Measurements from ENCODE around the gene APIP.

Gene APIP

DNA sequence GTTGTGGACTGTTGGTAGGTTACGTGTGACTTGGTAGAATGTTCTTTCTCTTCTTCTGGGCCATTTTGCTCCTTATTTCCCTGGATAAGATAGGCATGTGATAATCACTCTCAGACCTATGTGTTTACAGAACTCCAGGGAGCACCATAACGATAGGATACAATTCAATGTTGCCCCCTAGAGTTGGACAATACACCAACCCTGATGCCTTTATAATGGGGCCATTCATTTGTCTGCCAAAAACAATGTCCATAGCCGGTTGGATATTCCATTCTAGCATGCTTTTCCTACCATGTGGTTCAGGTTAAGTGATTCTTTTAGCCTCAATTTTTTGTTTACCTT is 60.5 kb downstream of the APIP start:
- ChIA-PET CTCF (no interaction called here), POLR2A (no interaction called here)
- TF ChIP-seq FOXM1 (IDR thresholded peaks at IDR 0.05; ENCODE audit: borderline replicate concordance) (no peak), ELF4 (IDR thresholded peaks at IDR 0.05) (no peak), HDGF (IDR thresholded peaks at IDR 0.05; ENCODE audit: borderline replicate concordance) (no peak), FOXA1 (IDR thresholded peaks at IDR 0.05) (no peak), ARNT (IDR thresholded peaks at IDR 0.05) (no peak), BHLHE40 (IDR thresholded peaks at IDR 0.05; ENCODE audit: borderline replicate concordance) (no peak), FOXK2 (IDR thresholded peaks at IDR 0.05) (no peak), LEF1 (IDR thresholded peaks at IDR 0.05; ENCODE audit: borderline replicate concordance) (no peak), NFRKB (IDR thresholded peaks at IDR 0.05) (no peak), CTBP1 (IDR thresholded peaks at IDR 0.05; ENCODE audit: borderline replicate concordance) (no peak), SP1 (IDR thresholded peaks at IDR 0.05) (no peak), L3MBTL2 (conservative IDR thresholded peaks at IDR 0.05) (no peak), ZNF384 (IDR thresholded peaks at IDR 0.05) (no peak), TARDBP (IDR thresholded peaks at IDR 0.05) (no peak), SUZ12 (IDR thresholded peaks at IDR 0.05) (no peak)
- TF ChIP-seq, protein P1, sequence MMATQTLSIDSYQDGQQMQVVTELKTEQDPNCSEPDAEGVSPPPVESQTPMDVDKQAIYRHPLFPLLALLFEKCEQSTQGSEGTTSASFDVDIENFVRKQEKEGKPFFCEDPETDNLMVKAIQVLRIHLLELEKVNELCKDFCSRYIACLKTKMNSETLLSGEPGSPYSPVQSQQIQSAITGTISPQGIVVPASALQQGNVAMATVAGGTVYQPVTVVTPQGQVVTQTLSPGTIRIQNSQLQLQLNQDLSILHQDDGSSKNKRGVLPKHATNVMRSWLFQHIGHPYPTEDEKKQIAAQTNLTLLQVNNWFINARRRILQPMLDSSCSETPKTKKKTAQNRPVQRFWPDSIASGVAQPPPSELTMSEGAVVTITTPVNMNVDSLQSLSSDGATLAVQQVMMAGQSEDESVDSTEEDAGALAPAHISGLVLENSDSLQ (IDR thresholded peaks at IDR 0.05): no peak
- DNase-seq (ENCODE audit: extremely low spot score): no peak

DNA sequence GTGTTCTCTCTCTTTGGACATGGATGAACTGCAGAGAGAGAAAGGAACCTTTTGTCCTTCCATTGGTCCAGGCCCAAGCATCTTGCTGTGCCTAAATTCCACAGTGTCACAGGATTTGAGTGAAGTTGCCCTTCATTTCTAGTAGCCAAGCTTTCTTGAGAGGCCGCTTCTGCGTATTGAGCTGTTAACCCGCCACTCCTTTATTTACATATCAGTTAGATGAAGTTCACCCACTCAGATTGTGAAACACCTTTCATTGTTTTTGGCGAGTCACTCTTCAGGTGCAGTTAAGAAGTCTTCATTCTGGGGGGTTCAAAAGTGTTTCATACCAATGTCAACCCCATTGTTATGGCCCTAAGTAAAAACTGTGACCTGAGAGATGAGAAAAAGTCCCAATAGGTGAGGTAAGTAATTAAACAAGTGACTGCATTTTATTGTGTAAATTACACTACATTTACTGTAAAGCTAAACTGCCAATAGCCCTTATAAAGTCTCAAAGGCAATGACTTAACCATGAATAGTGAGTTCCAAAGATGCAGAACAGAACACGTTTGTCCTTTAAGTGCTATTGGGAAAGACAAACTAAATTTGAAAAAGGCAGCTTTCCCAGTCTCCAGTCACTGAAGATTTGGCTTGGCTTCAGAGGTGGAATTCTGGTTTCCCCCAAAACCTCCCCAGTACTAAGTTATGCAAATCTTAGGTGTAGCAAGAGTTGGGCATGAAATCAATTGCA is 61.0 kb downstream of the APIP start:
- no peak for DNase-seq (ENCODE audit: extremely low spot score)
- ChIA-PET POLR2A (no interaction called here), CTCF (no interaction called here)
- TF ChIP-seq L3MBTL2 (conservative IDR thresholded peaks at IDR 0.05): no peak

DNA sequence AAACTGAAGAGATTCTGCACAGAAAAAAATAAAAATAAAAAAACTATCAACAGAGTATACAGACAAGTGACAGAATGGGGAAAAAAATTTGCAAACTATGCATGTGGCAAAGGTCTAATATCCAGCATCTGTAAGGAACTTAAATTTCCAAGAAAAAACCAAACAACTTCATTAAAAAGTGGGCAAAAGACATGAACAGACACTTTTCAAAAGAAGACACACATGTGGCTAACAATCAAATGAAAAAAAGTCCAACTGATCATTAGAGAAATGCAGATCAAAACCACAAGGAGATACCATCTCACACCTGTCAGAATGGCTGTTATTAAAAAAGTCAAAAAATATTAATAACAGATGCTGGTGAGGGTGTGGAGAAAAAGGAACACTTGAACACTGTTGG is 64.3 kb downstream of the APIP start:
- DNase-seq (ENCODE audit: extremely low spot score): no peak
- TF ChIP-seq SP1 (IDR thresholded peaks at IDR 0.05): no peak
- TF ChIP-seq BHLHE40 (IDR thresholded peaks at IDR 0.05; ENCODE audit: borderline replicate concordance): no peak
- TF ChIP-seq, protein P1 (IDR thresholded peaks at IDR 0.05): no peak
- no peak for TF ChIP-seq ZNF384 (IDR thresholded peaks at IDR 0.05)
- no peak for TF ChIP-seq FOXK2 (IDR thresholded peaks at IDR 0.05)
- TF ChIP-seq FOXM1 (IDR thresholded peaks at IDR 0.05; ENCODE audit: borderline replicate concordance): no peak
- TF ChIP-seq L3MBTL2 (conservative IDR thresholded peaks at IDR 0.05): no peak
- no peak for TF ChIP-seq SUZ12 (IDR thresholded peaks at IDR 0.05)
- TF ChIP-seq HDGF (IDR thresholded peaks at IDR 0.05; ENCODE audit: borderline replicate concordance): no peak
- TF ChIP-seq LEF1 (IDR thresholded peaks at IDR 0.05; ENCODE audit: borderline replicate concordance): no peak
- TF ChIP-seq ARNT (IDR thresholded peaks at IDR 0.05): no peak
- POLR2A ChIA-PET: no interaction called here
- CTCF ChIA-PET: no interaction called here

DNA sequence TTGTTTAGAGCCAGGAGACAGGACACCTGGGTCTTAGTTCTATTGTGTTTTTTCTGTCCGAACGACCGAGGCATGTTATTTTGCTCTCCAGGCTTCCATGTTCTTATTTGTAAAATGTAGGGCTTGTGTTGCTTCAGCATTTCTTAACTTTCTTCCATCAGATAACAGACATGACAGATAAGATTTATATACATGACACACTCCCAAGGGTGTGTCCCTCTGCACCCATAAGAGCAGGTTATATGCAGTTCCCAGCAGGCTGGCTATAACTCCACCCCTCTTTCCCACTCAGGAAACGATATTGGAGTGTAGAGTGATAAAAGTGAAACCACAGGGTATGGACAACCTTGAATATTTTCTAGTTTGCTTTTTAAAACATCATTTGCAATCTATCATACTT is 65.8 kb downstream of the APIP start:
- CTCF ChIA-PET: no interaction called here
- TF ChIP-seq SUZ12 (IDR thresholded peaks at IDR 0.05): no peak
- no peak for TF ChIP-seq ZNF384 (IDR thresholded peaks at IDR 0.05)
- no peak for TF ChIP-seq BHLHE40 (IDR thresholded peaks at IDR 0.05; ENCODE audit: borderline replicate concordance)
- no peak for TF ChIP-seq L3MBTL2 (conservative IDR thresholded peaks at IDR 0.05)
- no peak for TF ChIP-seq FOXM1 (IDR thresholded peaks at IDR 0.05; ENCODE audit: borderline replicate concordance)
- TF ChIP-seq FOXA1 (IDR thresholded peaks at IDR 0.05): no peak
- TF ChIP-seq TARDBP (IDR thresholded peaks at IDR 0.05): no peak
- TF ChIP-seq, protein P1 (IDR thresholded peaks at IDR 0.05): no peak
- no peak for TF ChIP-seq LEF1 (IDR thresholded peaks at IDR 0.05; ENCODE audit: borderline replicate concordance)
- no peak for TF ChIP-seq ELF4 (IDR thresholded peaks at IDR 0.05)
- TF ChIP-seq HDGF (IDR thresholded peaks at IDR 0.05; ENCODE audit: borderline replicate concordance): no peak
- no peak for TF ChIP-seq FOXK2 (IDR thresholded peaks at IDR 0.05)
- TF ChIP-seq SP1 (IDR thresholded peaks at IDR 0.05): no peak
- no peak for TF ChIP-seq CTBP1 (IDR thresholded peaks at IDR 0.05; ENCODE audit: borderline replicate concordance)
- no peak for TF ChIP-seq NFRKB (IDR thresholded peaks at IDR 0.05)
- no peak for TF ChIP-seq ARNT (IDR thresholded peaks at IDR 0.05)
- DNase-seq (ENCODE audit: extremely low spot score): no peak
- POLR2A ChIA-PET: no interaction called here

DNA sequence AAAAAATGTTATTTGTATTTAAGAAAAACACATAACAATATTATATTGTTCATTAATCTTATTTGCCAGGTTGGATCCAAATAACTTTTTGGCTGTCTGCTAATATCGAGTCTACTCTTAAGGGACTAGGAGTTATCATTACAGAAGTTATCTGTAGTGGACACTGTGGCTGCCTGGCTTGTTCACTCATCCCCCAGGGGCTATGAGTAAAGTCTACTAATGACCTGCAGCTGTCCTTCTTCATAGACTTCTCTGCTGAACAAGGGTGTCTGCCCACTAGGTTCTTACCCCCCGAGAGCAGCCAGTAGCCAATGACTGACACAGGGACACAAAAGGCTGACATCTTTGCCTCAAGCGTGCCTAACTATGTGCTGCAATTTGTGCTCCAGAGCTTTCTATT is 69.7 kb downstream of the APIP start:
- no peak for DNase-seq (ENCODE audit: extremely low spot score)
- CTCF ChIA-PET: no interaction called here
- POLR2A ChIA-PET: no interaction called here
- TF ChIP-seq L3MBTL2 (conservative IDR thresholded peaks at IDR 0.05) (no peak), CTBP1 (IDR thresholded peaks at IDR 0.05; ENCODE audit: borderline replicate concordance) (no peak), SP1 (IDR thresholded peaks at IDR 0.05) (no peak), HDGF (IDR thresholded peaks at IDR 0.05; ENCODE audit: borderline replicate concordance) (no peak), FOXA1 (IDR thresholded peaks at IDR 0.05) (no peak), FOXK2 (IDR thresholded peaks at IDR 0.05) (no peak), BHLHE40 (IDR thresholded peaks at IDR 0.05; ENCODE audit: borderline replicate concordance) (no peak), NFRKB (IDR thresholded peaks at IDR 0.05) (no peak), ARNT (IDR thresholded peaks at IDR 0.05) (no peak), FOXM1 (IDR thresholded peaks at IDR 0.05; ENCODE audit: borderline replicate concordance) (no peak), SUZ12 (IDR thresholded peaks at IDR 0.05) (no peak), LEF1 (IDR thresholded peaks at IDR 0.05; ENCODE audit: borderline replicate concordance) (no peak), ELF4 (IDR thresholded peaks at IDR 0.05) (no peak), ZNF384 (IDR thresholded peaks at IDR 0.05) (no peak), TARDBP (IDR thresholded peaks at IDR 0.05) (no peak)
- TF ChIP-seq, protein P1 (IDR thresholded peaks at IDR 0.05): no peak

All from HEK293T (cell line).